H9 (cell line): Measurements from ENCODE around the gene CDKAL1. TPM values are rescaled to one million over a fixed set of nuclear protein-coding genes. Genes with fewer than 3 reads are reported as not detected.

Experiments used
- DNase-seq: peaks from one replicate; pipeline ENCODE4 v3.0.0-alpha.2; 2017
- H2AFZ ChIP-seq: one replicate; pipeline ENCODE4 v1.6.1; 2013; ENCODE audit warnings: mild to moderate bottlenecking, low read length, control low read depth, moderate library complexity
- H2AK5ac ChIP-seq: 2 replicates; pipeline ENCODE4 v1.6.1; 2013; ENCODE audit warnings: low read length, control low read depth, mixed read lengths; ENCODE audit not compliant: insufficient read length
- H2BK120ac ChIP-seq: one replicate; pipeline ENCODE4 v1.6.1; 2013; ENCODE audit warnings: low read depth, mild to moderate bottlenecking, low read length, control low read depth, inconsistent platforms; ENCODE audit not compliant: poor library complexity, severe bottlenecking
- H2BK12ac ChIP-seq: 2 replicates; pipeline ENCODE4 v1.6.1; 2013; ENCODE audit warnings: low read length, control low read depth, mixed read lengths, low read depth; ENCODE audit not compliant: insufficient read length
- H2BK15ac ChIP-seq: 2 replicates; pipeline ENCODE4 v1.6.1; 2013; ENCODE audit warnings: low read depth, low read length, control low read depth
- H2BK20ac ChIP-seq: one replicate; pipeline ENCODE4 v1.6.1; 2013; ENCODE audit warnings: low read depth, mild to moderate bottlenecking, low read length, control low read depth, inconsistent platforms; ENCODE audit not compliant: poor library complexity, severe bottlenecking
- H2BK5ac ChIP-seq: 2 replicates; pipeline ENCODE4 v1.6.1; 2013; ENCODE audit warnings: low read length, control low read depth, mixed read lengths; ENCODE audit not compliant: insufficient read length
- H3K14ac ChIP-seq: 2 replicates; pipeline ENCODE4 v1.6.1; 2013; ENCODE audit warnings: low read length, control low read depth; ENCODE audit not compliant: insufficient read depth
- H3K18ac ChIP-seq: 2 replicates; pipeline ENCODE4 v1.6.1; 2013; ENCODE audit warnings: low read depth, mild to moderate bottlenecking, mixed read lengths, low read length, control low read depth; ENCODE audit not compliant: insufficient read length
- H3K23ac ChIP-seq: 2 replicates; pipeline ENCODE4 v1.6.1; 2013; ENCODE audit warnings: low read length, control low read depth, mixed read lengths, low read depth; ENCODE audit not compliant: insufficient read length
- H3K23me2 ChIP-seq: 2 replicates; pipeline ENCODE4 v1.6.1; 2013; ENCODE audit warnings: low read depth, mild to moderate bottlenecking, mixed read lengths, low read length, control low read depth; ENCODE audit not compliant: insufficient read length, poor library complexity, severe bottlenecking
- H3K27ac ChIP-seq: 2 replicates; pipeline ENCODE4 v1.5.1; 2013; ENCODE audit warnings: low read length, control low read depth, mixed read lengths, low read depth; ENCODE audit not compliant: insufficient read length
- H3K27me3 ChIP-seq: 2 replicates; pipeline ENCODE4 v1.6.1; 2013; ENCODE audit warnings: low read length, control low read depth, inconsistent platforms; ENCODE audit not compliant: insufficient read depth
- H3K4ac ChIP-seq: 2 replicates; pipeline ENCODE4 v1.6.1; 2013; ENCODE audit warnings: low read depth, mild to moderate bottlenecking, control low read depth, inconsistent platforms, low read length, moderate library complexity
- H3K4me1 ChIP-seq: 2 replicates; pipeline ENCODE4 v1.6.1; 2013; ENCODE audit warnings: low read length, control low read depth, inconsistent platforms; ENCODE audit not compliant: insufficient read depth
- H3K4me2 ChIP-seq: 2 replicates; pipeline ENCODE4 v1.6.1; 2013; ENCODE audit warnings: low read length, control low read depth, mixed read lengths; ENCODE audit not compliant: insufficient read length, insufficient read depth
- H3K56ac ChIP-seq: 2 replicates; pipeline ENCODE4 v1.6.1; 2013; ENCODE audit warnings: low read depth, mild to moderate bottlenecking, mixed read lengths, low read length, control low read depth; ENCODE audit not compliant: insufficient read length
- H3K79me1 ChIP-seq: 2 replicates; pipeline ENCODE4 v1.6.1; 2013; ENCODE audit warnings: low read depth, mild to moderate bottlenecking, moderate library complexity, low read length, control low read depth, inconsistent platforms; ENCODE audit not compliant: insufficient read depth, poor library complexity, severe bottlenecking
- H3K79me2 ChIP-seq: 2 replicates; pipeline ENCODE4 v1.6.1; 2013; ENCODE audit warnings: low read length, control low read depth, inconsistent platforms; ENCODE audit not compliant: insufficient read depth
- H3K9ac ChIP-seq: 2 replicates; pipeline ENCODE4 v1.6.1; 2013; ENCODE audit warnings: low read length, control low read depth, mixed read lengths; ENCODE audit not compliant: insufficient read length; ENCODE audit errors: extremely low read depth
- H3K9me3 ChIP-seq: one replicate; pipeline ENCODE4 v1.6.1; 2013; ENCODE audit warnings: low read depth, low read length, inconsistent platforms; ENCODE audit not compliant: control insufficient read depth
- H3T11ph ChIP-seq: one replicate; pipeline ENCODE4 v1.6.1; 2013; ENCODE audit warnings: mild to moderate bottlenecking, low read length, control low read depth, inconsistent platforms
- H4K20me1 ChIP-seq: one replicate; pipeline ENCODE4 v1.6.1; 2013; ENCODE audit not compliant: control insufficient read depth, insufficient read length, insufficient read depth
- H4K5ac ChIP-seq: 2 replicates; pipeline ENCODE4 v1.6.1; 2013; ENCODE audit warnings: low read depth, mild to moderate bottlenecking, mixed read lengths, low read length, control low read depth; ENCODE audit not compliant: insufficient read length
- H4K8ac ChIP-seq: replicated peaks from 2 replicates; pipeline ENCODE4 v1.6.1; 2013; ENCODE audit warnings: low read length, control low read depth, mixed read lengths, low read depth; ENCODE audit not compliant: insufficient read length
- H4K91ac ChIP-seq: 2 replicates; pipeline ENCODE4 v1.6.1; 2013; ENCODE audit warnings: low read depth, mild to moderate bottlenecking, moderate library complexity, mixed read lengths, low read length, control low read depth; ENCODE audit not compliant: insufficient read length
- H3K27ac Mint-ChIP-seq, 3 experiments: 2 replicates in 2 of 3; 3 replicates in 1 of 3; pipeline ENCODE4 v1.8.0; 2020 to 2021; ENCODE audit warnings: mixed read lengths in 3 of 3, mild to moderate bottlenecking in 1 of 3, moderate library complexity in 1 of 3
- H3K27me3 Mint-ChIP-seq: 2 replicates; pipeline ENCODE4 v1.8.0; 2021; ENCODE audit warnings: low read depth, mild to moderate bottlenecking, moderate library complexity, mixed read lengths
- H3K36me3 Mint-ChIP-seq, 3 experiments: 2 replicates in 2 of 3; 3 replicates in 1 of 3; pipeline ENCODE4 v1.8.0; 2020 to 2021; ENCODE audit warnings: low read depth in 3 of 3, mixed read lengths in 3 of 3; ENCODE audit not compliant: insufficient read depth in 1 of 3
- H3K4me1 Mint-ChIP-seq, 2 experiments: 2 replicates each; pipeline ENCODE4 v1.8.0; 2020; ENCODE audit warnings: mixed read lengths in 2 of 2
- H3K4me3 Mint-ChIP-seq, 2 experiments: 2 replicates in 1 of 2; 3 replicates in 1 of 2; pipeline ENCODE4 v1.8.0; 2020 to 2021; ENCODE audit warnings: mild to moderate bottlenecking in 2 of 2, mixed read lengths in 2 of 2, moderate library complexity in 1 of 2
- H3K9me3 Mint-ChIP-seq, 2 experiments: 2 replicates in 1 of 2; 3 replicates in 1 of 2; pipeline ENCODE4 v1.8.0; 2020; ENCODE audit warnings: mild to moderate bottlenecking in 2 of 2, mixed read lengths in 2 of 2, moderate library complexity in 1 of 2
- CTCF ChIP-seq: fragments of 200-600 bp; sonication (generic); conservative IDR thresholded peaks from 3 replicates; pipeline ENCODE4 v1.8.0; 2021; ENCODE audit warnings: antibody characterized with exemption, mild to moderate bottlenecking
- WGBS: extraction: QIAGEN DNeasy Blood & Tissue Kit; methylation state at CpG from one replicate; pipeline ENCODE4 v1.1.7; 2013; ENCODE audit warnings: missing lambda C conversion rate, low lambda C conversion rate, mixed read lengths; ENCODE audit not compliant: insufficient read length; ENCODE audit errors: extremely low coverage; 5-methylcytosine and 5-hydroxymethylcytosine counted together
- total RNA-seq: library from RNA; stranded (reverse); gene quantifications from 2 replicates; pipeline ENCODE4 v1.2.1, GENCODE V29; 2021

The CDKAL1 gene
- total RNA-seq, 1 experiment from 2014 or later, result 23.0 TPM

DNA sequence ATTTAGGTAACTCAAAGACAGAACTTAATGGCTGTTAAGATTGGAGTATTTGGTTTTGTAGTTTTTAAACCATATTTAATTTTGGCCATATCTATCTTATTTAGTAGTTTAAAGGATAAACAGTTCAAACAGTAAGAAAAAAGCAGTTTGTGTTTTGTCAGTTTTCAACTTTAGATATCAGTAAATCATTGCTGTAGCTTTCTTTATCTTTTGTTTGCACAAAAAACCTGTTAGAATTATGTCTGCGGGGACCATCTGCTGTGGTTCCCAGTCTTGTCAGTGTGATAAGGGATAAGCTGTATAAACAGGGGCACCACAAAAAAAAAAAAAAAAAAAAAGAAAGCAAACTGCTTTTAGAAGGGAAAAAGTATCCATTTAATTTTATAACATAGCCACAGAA, 40.9 kb downstream of the CDKAL1 start:
- no peaks in the 10 kb centered on the region for H3K23me2 ChIP-seq
- no peak overlapping the region for H3K4ac ChIP-seq
- H3K9ac ChIP-seq, result no peak overlapping the region
- no peak overlapping the region for H3K23ac ChIP-seq
- H3K4me3 Mint-ChIP-seq, result no peak overlapping the region
- no peak overlapping the region for H2BK120ac ChIP-seq
- no peaks in the 10 kb centered on the region for H3K79me1 ChIP-seq
- H3K4me1 Mint-ChIP-seq, result peaks cover 15 to 19% of the 10 kb centered on the region in 2 experiments
- H4K20me1 ChIP-seq, result no peaks in the 10 kb centered on the region
- H3K9me3 Mint-ChIP-seq, result no peaks in the 10 kb centered on the region
- DNase-seq, result no peak
- H4K5ac ChIP-seq, result no peak overlapping the region
- H4K91ac ChIP-seq, result no peak overlapping the region
- H3K27me3 Mint-ChIP-seq, result no peaks in the 10 kb centered on the region
- H3K4me1 ChIP-seq, result no peaks in the 10 kb centered on the region; the same call in 1 of the 2 replicates
- no peak overlapping the region for H2BK12ac ChIP-seq
- TF ChIP-seq CTCF, result no peak
- H2AFZ ChIP-seq, result no peak overlapping the region
- no peak overlapping the region for H3T11ph ChIP-seq
- H3K9me3 ChIP-seq, result no peaks in the 10 kb centered on the region
- no peaks in the 10 kb centered on the region for H3K27me3 ChIP-seq
- no peak overlapping the region for H3K14ac ChIP-seq
- H4K8ac ChIP-seq, result no peak overlapping the region
- no peak overlapping the region for H2BK5ac ChIP-seq
- H3K18ac ChIP-seq, result no peak overlapping the region
- H2BK15ac ChIP-seq, result no peak overlapping the region
- no peak overlapping the region for H3K27ac Mint-ChIP-seq
- no peak overlapping the region for H2BK20ac ChIP-seq
- H3K36me3 Mint-ChIP-seq, result peaks cover 0 to 3% (median 0%) of the 10 kb centered on the region in 3 experiments; a peak in 1 of 7 replicates
- H3K4me2 ChIP-seq, result no peak overlapping the region
- H3K27ac ChIP-seq, result no peak overlapping the region
- H3K79me2 ChIP-seq, result no peaks in the 10 kb centered on the region
- H2AK5ac ChIP-seq, result no peak overlapping the region
- WGBS, result no CpG with 5 or more reads among the region's 1 CpG
- H3K56ac ChIP-seq, result no peak overlapping the region
